ENCODE results near the gene ETS2. TPM values are rescaled to one million over a fixed set of nuclear protein-coding genes. Genes with fewer than 3 reads are reported as not detected.

ETS2 gene
- polyA plus RNA-seq, 1 donor from 2014 or later: 11.6 TPM

DNA sequence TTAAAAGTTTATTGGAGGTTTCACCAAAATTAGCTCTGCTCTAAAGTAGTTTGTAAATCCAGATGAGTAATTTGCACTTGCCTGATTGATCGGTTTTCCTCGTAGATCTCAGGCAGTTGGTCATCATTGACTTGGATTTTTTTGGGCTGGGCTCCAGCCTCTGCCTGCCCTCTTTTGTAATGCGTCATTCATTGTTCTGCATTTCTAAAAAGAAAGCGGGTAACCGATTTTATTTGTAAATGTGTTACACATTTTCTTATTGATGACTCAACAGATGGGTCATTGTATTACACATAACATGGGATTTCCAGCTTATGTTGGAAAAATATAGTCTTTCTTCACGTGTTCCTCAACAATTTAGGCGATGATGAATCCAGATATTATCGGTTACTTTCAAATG is 5.5 kb downstream of the ETS2 start:
- Histone ChIP-seq H2AFZ (ENCODE audit: low read depth, low read length) (no peak overlapping the region), H3K36me3 (ENCODE audit: insufficient read depth, low read length) (peaks cover 4% of the 10 kb centered on the region), H3K27me3 (ENCODE audit: insufficient read depth, low read depth, low read length) (no peaks in the 10 kb centered on the region), H3K79me2 (replicated peaks; ENCODE audit: insufficient read depth, low read length) (peaks cover 7% of the 10 kb centered on the region), H4K20me1 (ENCODE audit: insufficient read depth) (no peaks in the 10 kb centered on the region), H3K4me2 (ENCODE audit: low read length) (no peak overlapping the region), H3K9ac (ENCODE audit: low read length) (no peak overlapping the region), H3K9me3 (ENCODE audit: low read length) (no peaks in the 10 kb centered on the region), H3K27ac (ENCODE audit: low read length) (no peak overlapping the region), H3K4me3 (ENCODE audit: low read length) (no peak overlapping the region), H3F3A (ENCODE audit: insufficient read depth, low read length, poor library complexity, severe bottlenecking) (no peaks in the 10 kb centered on the region), H3K9me2 (ENCODE audit: insufficient read depth, low read length) (no peaks in the 10 kb centered on the region)
- TF ChIP-seq EP300 (conservative IDR thresholded peaks at IDR 0.05; ENCODE audit: poor library complexity, severe bottlenecking) (no peak), POLR2AphosphoS5 (IDR thresholded peaks at IDR 0.05) (no peak)

DNA sequence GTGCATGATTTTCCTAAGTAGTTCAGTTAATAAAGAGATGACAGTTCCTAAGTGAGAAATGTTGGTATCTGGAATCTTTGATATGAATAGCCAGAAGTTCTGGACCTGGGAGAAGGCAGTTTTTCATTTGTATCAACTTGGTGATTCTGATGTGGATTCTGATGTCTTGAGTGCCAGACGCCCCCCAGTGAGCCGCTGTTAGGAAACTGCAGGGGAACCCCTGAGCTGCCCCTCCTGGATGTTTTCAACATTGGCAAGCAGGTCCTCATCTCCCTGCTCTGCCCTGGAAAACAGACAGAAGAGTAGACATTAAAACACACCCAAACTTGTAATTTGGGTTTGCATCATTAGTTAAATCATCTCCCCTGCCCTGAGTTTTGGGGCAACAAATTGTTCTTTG is 7.4 kb downstream of the ETS2 start:
- TF ChIP-seq EZH2 (IDR thresholded peaks at IDR 0.05; ENCODE audit: borderline replicate concordance, insufficient read depth, low read length, poor library complexity, severe bottlenecking) (no peak), EP300 (conservative IDR thresholded peaks at IDR 0.05; ENCODE audit: poor library complexity, severe bottlenecking) (no peak), RAD21 (conservative IDR thresholded peaks at IDR 0.05) (no peak), SMC3 (conservative IDR thresholded peaks at IDR 0.05; ENCODE audit: poor library complexity) (no peak)
- TF ChIP-seq, protein P1, sequence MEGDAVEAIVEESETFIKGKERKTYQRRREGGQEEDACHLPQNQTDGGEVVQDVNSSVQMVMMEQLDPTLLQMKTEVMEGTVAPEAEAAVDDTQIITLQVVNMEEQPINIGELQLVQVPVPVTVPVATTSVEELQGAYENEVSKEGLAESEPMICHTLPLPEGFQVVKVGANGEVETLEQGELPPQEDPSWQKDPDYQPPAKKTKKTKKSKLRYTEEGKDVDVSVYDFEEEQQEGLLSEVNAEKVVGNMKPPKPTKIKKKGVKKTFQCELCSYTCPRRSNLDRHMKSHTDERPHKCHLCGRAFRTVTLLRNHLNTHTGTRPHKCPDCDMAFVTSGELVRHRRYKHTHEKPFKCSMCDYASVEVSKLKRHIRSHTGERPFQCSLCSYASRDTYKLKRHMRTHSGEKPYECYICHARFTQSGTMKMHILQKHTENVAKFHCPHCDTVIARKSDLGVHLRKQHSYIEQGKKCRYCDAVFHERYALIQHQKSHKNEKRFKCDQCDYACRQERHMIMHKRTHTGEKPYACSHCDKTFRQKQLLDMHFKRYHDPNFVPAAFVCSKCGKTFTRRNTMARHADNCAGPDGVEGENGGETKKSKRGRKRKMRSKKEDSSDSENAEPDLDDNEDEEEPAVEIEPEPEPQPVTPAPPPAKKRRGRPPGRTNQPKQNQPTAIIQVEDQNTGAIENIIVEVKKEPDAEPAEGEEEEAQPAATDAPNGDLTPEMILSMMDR (IDR thresholded peaks at IDR 0.05; ENCODE audit: poor library complexity, severe bottlenecking): no peak
- TF ChIP-seq, protein P2, sequence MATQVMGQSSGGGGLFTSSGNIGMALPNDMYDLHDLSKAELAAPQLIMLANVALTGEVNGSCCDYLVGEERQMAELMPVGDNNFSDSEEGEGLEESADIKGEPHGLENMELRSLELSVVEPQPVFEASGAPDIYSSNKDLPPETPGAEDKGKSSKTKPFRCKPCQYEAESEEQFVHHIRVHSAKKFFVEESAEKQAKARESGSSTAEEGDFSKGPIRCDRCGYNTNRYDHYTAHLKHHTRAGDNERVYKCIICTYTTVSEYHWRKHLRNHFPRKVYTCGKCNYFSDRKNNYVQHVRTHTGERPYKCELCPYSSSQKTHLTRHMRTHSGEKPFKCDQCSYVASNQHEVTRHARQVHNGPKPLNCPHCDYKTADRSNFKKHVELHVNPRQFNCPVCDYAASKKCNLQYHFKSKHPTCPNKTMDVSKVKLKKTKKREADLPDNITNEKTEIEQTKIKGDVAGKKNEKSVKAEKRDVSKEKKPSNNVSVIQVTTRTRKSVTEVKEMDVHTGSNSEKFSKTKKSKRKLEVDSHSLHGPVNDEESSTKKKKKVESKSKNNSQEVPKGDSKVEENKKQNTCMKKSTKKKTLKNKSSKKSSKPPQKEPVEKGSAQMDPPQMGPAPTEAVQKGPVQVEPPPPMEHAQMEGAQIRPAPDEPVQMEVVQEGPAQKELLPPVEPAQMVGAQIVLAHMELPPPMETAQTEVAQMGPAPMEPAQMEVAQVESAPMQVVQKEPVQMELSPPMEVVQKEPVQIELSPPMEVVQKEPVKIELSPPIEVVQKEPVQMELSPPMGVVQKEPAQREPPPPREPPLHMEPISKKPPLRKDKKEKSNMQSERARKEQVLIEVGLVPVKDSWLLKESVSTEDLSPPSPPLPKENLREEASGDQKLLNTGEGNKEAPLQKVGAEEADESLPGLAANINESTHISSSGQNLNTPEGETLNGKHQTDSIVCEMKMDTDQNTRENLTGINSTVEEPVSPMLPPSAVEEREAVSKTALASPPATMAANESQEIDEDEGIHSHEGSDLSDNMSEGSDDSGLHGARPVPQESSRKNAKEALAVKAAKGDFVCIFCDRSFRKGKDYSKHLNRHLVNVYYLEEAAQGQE (IDR thresholded peaks at IDR 0.05; ENCODE audit: borderline replicate concordance): no peak
- Histone ChIP-seq H3K9me3 (ENCODE audit: low read length) (no peaks in the 10 kb centered on the region), H3K4me2 (ENCODE audit: low read length) (no peak overlapping the region), H3K4me3 (ENCODE audit: low read length) (no peak overlapping the region), H4K20me1 (ENCODE audit: insufficient read depth) (no peaks in the 10 kb centered on the region), H3K9me2 (ENCODE audit: insufficient read depth, low read length) (no peaks in the 10 kb centered on the region), H3K36me3 (ENCODE audit: insufficient read depth, low read length) (peaks cover 4% of the 10 kb centered on the region), H3K27me3 (ENCODE audit: insufficient read depth, low read depth, low read length) (no peaks in the 10 kb centered on the region), H3K79me2 (replicated peaks; ENCODE audit: insufficient read depth, low read length) (no peaks in the 10 kb centered on the region), H3K27ac (ENCODE audit: low read length) (no peak overlapping the region), H2AFZ (ENCODE audit: low read depth, low read length) (no peak overlapping the region), H3F3A (ENCODE audit: insufficient read depth, low read length, poor library complexity, severe bottlenecking) (no peaks in the 10 kb centered on the region), H3K9ac (ENCODE audit: low read length) (no peak overlapping the region)

DNA sequence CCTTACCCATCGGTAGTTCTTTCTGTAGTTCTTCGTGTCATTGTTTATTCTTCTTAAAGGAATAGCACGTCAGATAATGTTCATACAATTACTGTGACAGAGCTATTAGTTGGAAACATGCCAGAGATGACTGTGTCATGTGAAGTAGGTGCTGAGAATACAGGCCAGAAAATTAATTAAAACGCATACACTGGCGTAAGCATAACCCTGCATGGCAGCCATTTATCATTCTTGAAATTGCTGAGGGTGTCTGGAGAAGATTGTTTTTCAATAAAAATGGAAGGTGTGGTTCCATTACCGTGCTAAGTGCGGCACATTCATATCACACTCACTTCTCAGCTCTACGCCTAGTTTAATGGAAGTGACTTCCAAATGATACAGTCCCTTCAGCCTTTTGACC is 7.8 kb downstream of the ETS2 start:
- Histone ChIP-seq H3K9me2 (ENCODE audit: insufficient read depth, low read length) (no peaks in the 10 kb centered on the region), H4K20me1 (ENCODE audit: insufficient read depth) (no peaks in the 10 kb centered on the region), H3F3A (ENCODE audit: insufficient read depth, low read length, poor library complexity, severe bottlenecking) (no peaks in the 10 kb centered on the region), H2AFZ (ENCODE audit: low read depth, low read length) (no peak overlapping the region), H3K79me2 (replicated peaks; ENCODE audit: insufficient read depth, low read length) (no peaks in the 10 kb centered on the region), H3K36me3 (ENCODE audit: insufficient read depth, low read length) (peaks cover 4% of the 10 kb centered on the region), H3K4me3 (ENCODE audit: low read length) (no peak overlapping the region), H3K4me2 (ENCODE audit: low read length) (no peak overlapping the region), H3K27me3 (ENCODE audit: insufficient read depth, low read depth, low read length) (no peaks in the 10 kb centered on the region), H3K9me3 (ENCODE audit: low read length) (no peaks in the 10 kb centered on the region), H3K9ac (ENCODE audit: low read length) (no peak overlapping the region), H3K27ac (ENCODE audit: low read length) (no peak overlapping the region)
- TF ChIP-seq EZH2 (IDR thresholded peaks at IDR 0.05; ENCODE audit: borderline replicate concordance, insufficient read depth, low read length, poor library complexity, severe bottlenecking) (no peak), TAF1 (IDR thresholded peaks at IDR 0.05; ENCODE audit: low read depth) (no peak), EP300 (conservative IDR thresholded peaks at IDR 0.05; ENCODE audit: poor library complexity, severe bottlenecking) (no peak), RAD21 (conservative IDR thresholded peaks at IDR 0.05) (no peak), SMC3 (conservative IDR thresholded peaks at IDR 0.05; ENCODE audit: poor library complexity) (no peak), POLR2AphosphoS5 (IDR thresholded peaks at IDR 0.05) (no peak), MXI1 (conservative IDR thresholded peaks at IDR 0.05; ENCODE audit: poor library complexity, severe bottlenecking) (no peak)
- TF ChIP-seq, protein P2 (IDR thresholded peaks at IDR 0.05; ENCODE audit: borderline replicate concordance): no peak
- TF ChIP-seq, protein P1 (IDR thresholded peaks at IDR 0.05; ENCODE audit: poor library complexity, severe bottlenecking): no peak

Measured in neural cell (in vitro differentiated cells).